Measurements from ENCODE around the gene LRRC49. TPM values are rescaled to one million over a fixed set of nuclear protein-coding genes. Genes with fewer than 3 reads are reported as not detected.

The LRRC49 gene
- total and polyA plus RNA-seq, 10 of the 15 experiments (the other 5 are each of a cell fraction or from before 2014, with no cell fraction given): 1.4 to 3.7 (median 2.9) TPM

DNA sequence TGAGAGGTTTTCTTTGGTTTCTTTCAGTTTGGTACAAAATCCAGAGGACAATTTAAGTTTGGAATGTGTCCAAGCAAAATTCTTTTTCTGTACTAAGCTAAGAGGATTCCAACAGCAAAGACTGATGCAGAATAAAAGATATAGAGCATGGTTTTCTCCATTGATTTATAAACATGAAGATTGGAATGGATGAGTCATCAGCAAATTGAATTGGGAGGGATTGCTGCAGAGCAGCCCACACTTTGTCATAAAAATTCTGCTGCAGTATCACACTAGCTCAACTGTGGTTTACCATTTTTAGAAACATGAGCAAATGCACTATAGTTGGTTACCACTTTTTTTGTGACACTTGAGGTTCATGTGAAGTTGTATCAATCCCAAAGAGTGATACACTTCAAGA, 22.6 kb upstream of the LRRC49 start:
- H3K9ac ChIP-seq (ENCODE audit: control insufficient read depth, insufficient read depth, low read length): no peak overlapping the region
- ChIA-PET CTCF (interaction anchor here (1.1 kb wide), 1 partner anchor 12 kb away, joined by 3 read pairs; no protein-coding TSS in a partner anchor), RAD21 (ENCODE audit: unreplicated experiment) (no interaction called here), POLR2A (no interaction called here), SMC1A (ENCODE audit: uncharacterized antibody, unreplicated experiment) (no interaction called here)
- H3K4me1 ChIP-seq (ENCODE audit: control insufficient read depth, insufficient read depth, low read length): peaks cover 6% of the 10 kb centered on the region
- H3K27ac ChIP-seq (ENCODE audit: control insufficient read depth, insufficient read depth): peak overlapping the region; percentile 24; the same call in 1 of the 2 replicates
- intact Hi-C loops (cut with micrococcal nuclease; ENCODE audit: unreplicated experiment) (no loop called here), in situ Hi-C loops (cut with MboI) (no loop called here)
- H3K4me2 ChIP-seq (ENCODE audit: control insufficient read depth, insufficient read depth): no peak overlapping the region; the same call in 1 of the 2 replicates
- no peak overlapping the region for H2AFZ ChIP-seq (ENCODE audit: control insufficient read depth, low read depth, low read length)
- ATAC-seq: no peak
- no TSS peak for BruUV-seq (replicated peaks)
- no peaks in the 10 kb centered on the region for H3K79me2 ChIP-seq (ENCODE audit: control insufficient read depth, insufficient read depth, low read length)
- no peaks in the 10 kb centered on the region for H3K36me3 ChIP-seq (ENCODE audit: control insufficient read depth in 2 of 2, insufficient read depth in 2 of 2, low read length in 1 of 2)
- TF ChIP-seq STAT3 (IDR thresholded peaks at IDR 0.05; ENCODE audit: low read depth, low read length) (no peak), BCL11A (IDR thresholded peaks at IDR 0.05; ENCODE audit: low read depth, low read length) (no peak), NR2C1 (IDR thresholded peaks at IDR 0.05) (no peak), MEF2A (IDR thresholded peaks at IDR 0.05; ENCODE audit: insufficient read depth, low read depth, low read length) (peak; percentile 49; the same call in 1 of the 2 replicates), RELA (IDR thresholded peaks at IDR 0.05; ENCODE audit: borderline replicate concordance, partially characterized antibody) (no peak), RUNX3 (IDR thresholded peaks at IDR 0.05; ENCODE audit: low read length) (peak; percentile 89), GABPA (IDR thresholded peaks at IDR 0.05; ENCODE audit: low read depth) (no peak), E2F4 (IDR thresholded peaks at IDR 0.05; ENCODE audit: low read depth, low read length) (no peak), NFIC (IDR thresholded peaks at IDR 0.05; ENCODE audit: low read depth, low read length) (peak; percentile 50; the same call in 1 of the 2 replicates), JUNB (IDR thresholded peaks at IDR 0.05) (peak; percentile 46; the same call in 1 of the 2 replicates), NRF1 (conservative IDR thresholded peaks at IDR 0.05; ENCODE audit: low read depth, low read length) (no peak), NR2C2 (IDR thresholded peaks at IDR 0.05; ENCODE audit: borderline replicate concordance, control insufficient read depth, insufficient read length, low read depth) (no peak), ZBED1 (IDR thresholded peaks at IDR 0.05; ENCODE audit: borderline replicate concordance) (no peak)
- TF ChIP-seq, protein P1, sequence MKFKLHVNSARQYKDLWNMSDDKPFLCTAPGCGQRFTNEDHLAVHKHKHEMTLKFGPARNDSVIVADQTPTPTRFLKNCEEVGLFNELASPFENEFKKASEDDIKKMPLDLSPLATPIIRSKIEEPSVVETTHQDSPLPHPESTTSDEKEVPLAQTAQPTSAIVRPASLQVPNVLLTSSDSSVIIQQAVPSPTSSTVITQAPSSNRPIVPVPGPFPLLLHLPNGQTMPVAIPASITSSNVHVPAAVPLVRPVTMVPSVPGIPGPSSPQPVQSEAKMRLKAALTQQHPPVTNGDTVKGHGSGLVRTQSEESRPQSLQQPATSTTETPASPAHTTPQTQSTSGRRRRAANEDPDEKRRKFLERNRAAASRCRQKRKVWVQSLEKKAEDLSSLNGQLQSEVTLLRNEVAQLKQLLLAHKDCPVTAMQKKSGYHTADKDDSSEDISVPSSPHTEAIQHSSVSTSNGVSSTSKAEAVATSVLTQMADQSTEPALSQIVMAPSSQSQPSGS (IDR thresholded peaks at IDR 0.05; ENCODE audit: low read length): peak; percentile 27; the same call in 1 of the 2 replicates
- TF ChIP-seq, protein P2, sequence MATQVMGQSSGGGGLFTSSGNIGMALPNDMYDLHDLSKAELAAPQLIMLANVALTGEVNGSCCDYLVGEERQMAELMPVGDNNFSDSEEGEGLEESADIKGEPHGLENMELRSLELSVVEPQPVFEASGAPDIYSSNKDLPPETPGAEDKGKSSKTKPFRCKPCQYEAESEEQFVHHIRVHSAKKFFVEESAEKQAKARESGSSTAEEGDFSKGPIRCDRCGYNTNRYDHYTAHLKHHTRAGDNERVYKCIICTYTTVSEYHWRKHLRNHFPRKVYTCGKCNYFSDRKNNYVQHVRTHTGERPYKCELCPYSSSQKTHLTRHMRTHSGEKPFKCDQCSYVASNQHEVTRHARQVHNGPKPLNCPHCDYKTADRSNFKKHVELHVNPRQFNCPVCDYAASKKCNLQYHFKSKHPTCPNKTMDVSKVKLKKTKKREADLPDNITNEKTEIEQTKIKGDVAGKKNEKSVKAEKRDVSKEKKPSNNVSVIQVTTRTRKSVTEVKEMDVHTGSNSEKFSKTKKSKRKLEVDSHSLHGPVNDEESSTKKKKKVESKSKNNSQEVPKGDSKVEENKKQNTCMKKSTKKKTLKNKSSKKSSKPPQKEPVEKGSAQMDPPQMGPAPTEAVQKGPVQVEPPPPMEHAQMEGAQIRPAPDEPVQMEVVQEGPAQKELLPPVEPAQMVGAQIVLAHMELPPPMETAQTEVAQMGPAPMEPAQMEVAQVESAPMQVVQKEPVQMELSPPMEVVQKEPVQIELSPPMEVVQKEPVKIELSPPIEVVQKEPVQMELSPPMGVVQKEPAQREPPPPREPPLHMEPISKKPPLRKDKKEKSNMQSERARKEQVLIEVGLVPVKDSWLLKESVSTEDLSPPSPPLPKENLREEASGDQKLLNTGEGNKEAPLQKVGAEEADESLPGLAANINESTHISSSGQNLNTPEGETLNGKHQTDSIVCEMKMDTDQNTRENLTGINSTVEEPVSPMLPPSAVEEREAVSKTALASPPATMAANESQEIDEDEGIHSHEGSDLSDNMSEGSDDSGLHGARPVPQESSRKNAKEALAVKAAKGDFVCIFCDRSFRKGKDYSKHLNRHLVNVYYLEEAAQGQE (IDR thresholded peaks at IDR 0.05; ENCODE audit: low read depth, low read length): no peak
- H3K9me3 ChIP-seq (replicated peaks; ENCODE audit: control insufficient read depth, insufficient read depth, low read length): no peaks in the 10 kb centered on the region
- H3K4me3 ChIP-seq: no peak overlapping the region
- no peak for DNase-seq (ENCODE audit: low read depth, low spot score)
- H4K20me1 ChIP-seq (ENCODE audit: control insufficient read depth, insufficient read depth): no peaks in the 10 kb centered on the region
- FAIRE-seq: peak; percentile 38
- H3K27me3 ChIP-seq (replicated peaks in 1 of 2; ENCODE audit: control insufficient read depth in 2 of 2, insufficient read depth in 2 of 2, low read length in 1 of 2): no peaks in the 10 kb centered on the region

All from GM12878 (cell line).